SK-N-SH (cell line): ENCODE results near the gene MLF2. TPM values are rescaled to one million over a fixed set of nuclear protein-coding genes. Genes with fewer than 3 reads are reported as not detected.

Source experiments
- CTCF ChIA-PET: fragments of 300-600, 350-600 bp; formaldehyde crosslinking; extraction: SDS; loops from one replicate; lab custom pipeline; 2021; lab: Yijun Ruan, JAX
- POLR2A ChIA-PET: fragments of 350-600 bp; sonication (Branson Sonifier 250); formaldehyde crosslinking; extraction: SDS; loops from one replicate; lab custom pipeline; 2020; ENCODE audit warnings: antibody characterized with exemption, inconsistent platforms; lab: Yijun Ruan, JAX
- DNase-seq: peaks from one replicate; pipeline ENCODE4 v3.0.0; 2012
- H2AFZ ChIP-seq: fragments of 200-600 bp; sonication (generic); 2 replicates; pipeline ENCODE4 v1.8.1; 2016; ENCODE audit warnings: antibody characterized with exemption, mild to moderate bottlenecking, low read depth
- H3F3A ChIP-seq: fragments of 200-600 bp; sonication (generic); replicated peaks from 2 replicates; pipeline ENCODE3; 2016; ENCODE audit warnings: antibody characterized with exemption, mild to moderate bottlenecking; ENCODE audit not compliant: insufficient read depth
- H3K27ac ChIP-seq, 2 experiments: fragments of 200-500 bp in 1 of 2; fragments of 200-600 bp in 1 of 2; sonication (Bioruptor generic) in 1 of 2; sonication (generic), shearing (Covaris generic) in 1 of 2; 2 replicates each; pipeline versions ENCODE4 v1.5.1 to v1.6.1; 2014 to 2016; ENCODE audit warnings: low read depth in 2 of 2, inconsistent platforms in 1 of 2, low read length in 1 of 2, mild to moderate bottlenecking in 1 of 2, mixed read lengths in 1 of 2
- H3K27me3 ChIP-seq: fragments of 200-600 bp; sonication (generic), shearing (Covaris generic); 2 replicates; pipeline ENCODE4 v1.6.1; 2016; ENCODE audit warnings: mixed run types; ENCODE audit not compliant: insufficient read depth
- H3K36me3 ChIP-seq, 2 experiments: fragments of 200-500 bp in 1 of 2; fragments of 200-600 bp in 1 of 2; sonication (Bioruptor generic) in 1 of 2; sonication (generic) in 1 of 2; replicated peaks in 1 of 2; 2 replicates each; pipeline versions ENCODE3 to v1.5.1; 2014 to 2016; ENCODE audit warnings: low read length in 1 of 2, mild to moderate bottlenecking in 1 of 2; ENCODE audit not compliant: insufficient read depth in 2 of 2, control insufficient read depth in 1 of 2
- H3K4me1 ChIP-seq, 2 experiments: fragments of 200-500 bp in 1 of 2; fragments of 200-600 bp in 1 of 2; sonication (Bioruptor generic) in 1 of 2; sonication (generic), shearing (Covaris generic) in 1 of 2; 2 replicates each; pipeline versions ENCODE4 v1.5.1 to v1.6.1; 2014 to 2016; ENCODE audit warnings: low read depth in 1 of 2, low read length in 1 of 2, mixed run types in 1 of 2; ENCODE audit not compliant: insufficient read depth in 2 of 2, control insufficient read depth in 1 of 2
- H3K4me2 ChIP-seq: fragments of 200-600 bp; sonication (generic), shearing (Covaris generic); 2 replicates; pipeline ENCODE4 v1.6.1; 2017; ENCODE audit warnings: mixed run types
- H3K4me3 ChIP-seq, 2 experiments: fragments of 200-500 bp in 1 of 2; fragments of 200-600 bp in 1 of 2; sonication (Bioruptor generic) in 1 of 2; sonication (generic), shearing (Covaris generic) in 1 of 2; 2 replicates each; pipeline versions ENCODE4 v1.5.1 to v1.8.1; 2014 to 2016; ENCODE audit warnings: low read depth in 2 of 2, inconsistent platforms in 1 of 2, low read length in 1 of 2, mild to moderate bottlenecking in 1 of 2, mixed read lengths in 1 of 2, moderate library complexity in 1 of 2
- H3K79me2 ChIP-seq: fragments of 200-600 bp; sonication (generic); 2 replicates; pipeline ENCODE4 v1.8.1; 2017; ENCODE audit warnings: mild to moderate bottlenecking; ENCODE audit not compliant: insufficient read depth
- H3K9ac ChIP-seq: fragments of 200-600 bp; sonication (generic); 2 replicates; pipeline ENCODE4 v1.6.1; 2017; ENCODE audit warnings: mixed run types
- H3K9me2 ChIP-seq: fragments of 200-600 bp; sonication (generic); 2 replicates; pipeline ENCODE4 v1.6.1; 2017; ENCODE audit warnings: mixed run types
- H3K9me3 ChIP-seq: fragments of 200-600 bp; sonication (generic); 2 replicates; pipeline ENCODE4 v1.6.1; 2017; ENCODE audit warnings: mixed run types, mild to moderate bottlenecking, moderate library complexity
- H4K20me1 ChIP-seq: fragments of 200-600 bp; sonication (generic); 2 replicates; pipeline ENCODE4 v1.6.1; 2017; ENCODE audit warnings: mild to moderate bottlenecking, mixed run types; ENCODE audit not compliant: insufficient read depth
- EP300 ChIP-seq, 2 experiments: IDR thresholded peaks; 2 replicates each; pipeline versions ENCODE4 v1.4.0 to v1.6.1; 2012; ENCODE audit warnings: borderline replicate concordance in 1 of 2, low read depth in 1 of 2, low read length in 1 of 2
- GABPA ChIP-seq: IDR thresholded peaks from 2 replicates; pipeline ENCODE4 v1.4.0; 2012; ENCODE audit warnings: low read depth, mild to moderate bottlenecking
- GATA2 ChIP-seq: sonication (generic); formaldehyde crosslinking; IDR thresholded peaks from 2 replicates; pipeline ENCODE4 v1.5.0; 2020; ENCODE audit warnings: mild to moderate bottlenecking, missing genetic modification reagents
- NRF1 ChIP-seq: IDR thresholded peaks from 2 replicates; pipeline ENCODE4 v1.6.1; 2012; ENCODE audit warnings: low read depth, mild to moderate bottlenecking, low read length
- POLR2AphosphoS5 ChIP-seq: IDR thresholded peaks from 2 replicates; pipeline ENCODE4 v1.6.1; 2012; ENCODE audit warnings: low read depth, low read length
- RFX5 ChIP-seq: IDR thresholded peaks from 2 replicates; pipeline ENCODE4 v1.6.1; 2012; ENCODE audit warnings: mild to moderate bottlenecking, improper control_type of control experiment, low read length
- SIN3A ChIP-seq: IDR thresholded peaks from 2 replicates; pipeline ENCODE4 v1.6.1; 2012; ENCODE audit warnings: low read depth, mild to moderate bottlenecking, low read length, moderate library complexity, borderline replicate concordance
- TEAD4 ChIP-seq: IDR thresholded peaks from 2 replicates; pipeline ENCODE4 v1.4.0; 2012; ENCODE audit warnings: mild to moderate bottlenecking, borderline replicate concordance; ENCODE audit not compliant: insufficient read depth
- USF2 ChIP-seq: fragments of 150-350 bp; IDR thresholded peaks from 2 replicates; pipeline ENCODE4 v1.6.1; 2017; ENCODE audit warnings: antibody characterized with exemption, low read length, low read depth, borderline replicate concordance
- WGBS: methylation state at CpG from one replicate; pipeline ENCODE4 v1.1.6; 2017; ENCODE audit warnings: low lambda C conversion rate; 5-methylcytosine and 5-hydroxymethylcytosine counted together
- polyA plus RNA-seq, 3 experiments: library from polyadenylated mRNA; depleted of rRNA; stranded (reverse); fragments of >200 nt; gene quantifications; 2 replicates each; pipeline ENCODE4 v1.2.3, GENCODE V29; 2012

The MLF2 gene
- polyA plus RNA-seq, 1 of the 3 experiments (the other 2 are of a cell fraction) = 535 TPM

GRCh38 chr12:6791931-6792520 is 39.1 kb upstream of the MLF2 start:
- Histone ChIP-seq H3K79me2 (no peaks in the 10 kb centered on the region), H3K4me2 (no peak overlapping the region), H3K36me3 (no peaks in the 10 kb centered on the region), H3K9ac (no peak overlapping the region), H3K27ac (no peak overlapping the region), H3K4me3 (no peak overlapping the region), H4K20me1 (no peaks in the 10 kb centered on the region), H3K9me2 (no peaks in the 10 kb centered on the region), H2AFZ (no peak overlapping the region), H3K27me3 (no peaks in the 10 kb centered on the region), H3K4me1 (peaks cover 0 to 9% of the 10 kb centered on the region in 2 experiments; a peak in 1 of 4 replicates), H3K9me3 (no peaks in the 10 kb centered on the region), H3F3A (no peaks in the 10 kb centered on the region)
- POLR2A ChIA-PET = no interaction called here
- no peak for DNase-seq
- CTCF ChIA-PET = interaction anchor here (1.0 to 3.4 kb wide), 12 partner anchors 11 to 56 kb away, joined by 3 to 19 read pairs (median 4); partner anchors contain the start of genes MLF2 and P3H3
- TF ChIP-seq SIN3A (no peak), RFX5 (no peak)
- 92% methylated on average over 13 of the region's 13 CpGs for WGBS

- ChIA-PET POLR2A (no interaction called here), CTCF (interaction anchor here (0.6 to 3.4 kb wide), 5 partner anchors 12 to 440 kb away, joined by 3 to 17 read pairs (median 3); partner anchors contain the start of genes MLF2 and PTMS)
- Histone ChIP-seq H3K27me3 (no peaks in the 10 kb centered on the region), H3K4me3 (no peak overlapping the region), H3K36me3 (no peaks in the 10 kb centered on the region), H3F3A (no peaks in the 10 kb centered on the region), H3K9me3 (no peaks in the 10 kb centered on the region), H4K20me1 (no peaks in the 10 kb centered on the region), H3K4me2 (no peak overlapping the region), H3K9me2 (no peaks in the 10 kb centered on the region), H3K4me1 (peaks cover 0 to 9% of the 10 kb centered on the region in 2 experiments; a peak in 1 of 4 replicates), H2AFZ (no peak overlapping the region), H3K79me2 (no peaks in the 10 kb centered on the region), H3K27ac (no peak overlapping the region), H3K9ac (no peak overlapping the region)
- 88% methylated on average over 10 of the region's 12 CpGs for WGBS
- TF ChIP-seq SIN3A (no peak), GATA2 (no peak), GABPA (no peak), USF2 (no peak), POLR2AphosphoS5 (no peak), NRF1 (no peak), EP300 (IDR thresholded peaks at IDR 0.05; ENCODE audit: borderline replicate concordance in 1 of 2, low read depth in 1 of 2, low read length in 1 of 2) (no peak), TEAD4 (no peak)
- DNase-seq = no peak
Measured at GRCh38 chr12:6790496-6791150, 37.7 kb upstream of the MLF2 start.
